ENCODE results near the gene SPRR2B. TPM values are rescaled to one million over a fixed set of nuclear protein-coding genes. Genes with fewer than 3 reads are reported as not detected.

SPRR2B gene
- total and polyA plus RNA-seq, 9 of the 15 experiments (the other 6 are each of a cell fraction or from before 2014, with no cell fraction given): not detected

- H3K9me3 ChIP-seq (replicated peaks; ENCODE audit: control insufficient read depth, insufficient read depth, low read depth, low read length): no peaks in the 10 kb centered on the region
- POLR2A ChIA-PET: no interaction called here
- intact Hi-C loops (cut with micrococcal nuclease): no loop called here
- no peak overlapping the region for H3K4me3 ChIP-seq
- TF ChIP-seq CEBPZ (IDR thresholded peaks at IDR 0.05; ENCODE audit: borderline replicate concordance, low read depth, low read length) (no peak), KLF10 (CRISPR knock-in tag; IDR thresholded peaks at IDR 0.05) (no peak), E2F3 (CRISPR knock-in tag; IDR thresholded peaks at IDR 0.05) (no peak), ZNF780A (CRISPR knock-in tag; IDR thresholded peaks at IDR 0.05) (no peak), ZNF134 (CRISPR knock-in tag; conservative IDR thresholded peaks at IDR 0.05) (no peak), PHF21A (IDR thresholded peaks at IDR 0.05; ENCODE audit: borderline replicate concordance, low read depth) (no peak), ZNF395 (CRISPR knock-in tag; IDR thresholded peaks at IDR 0.05) (no peak), BRD9 (IDR thresholded peaks at IDR 0.05; ENCODE audit: low read depth, partially characterized antibody) (no peak), NEUROD1 (IDR thresholded peaks at IDR 0.05; ENCODE audit: borderline replicate concordance, low read depth, low read length, partially characterized antibody) (no peak), CHAMP1 (IDR thresholded peaks at IDR 0.05) (no peak), BACH1 (tag; IDR thresholded peaks at IDR 0.05) (no peak), MED1 (CRISPR knock-in tag; IDR thresholded peaks at IDR 0.05; ENCODE audit: borderline replicate concordance) (no peak), ZNF785 (CRISPR knock-in tag; IDR thresholded peaks at IDR 0.05) (no peak), ZNF311 (CRISPR knock-in tag; IDR thresholded peaks at IDR 0.05) (no peak)
- BruUV-seq (replicated peaks): no TSS peak
- no peak overlapping the region for H3K9ac ChIP-seq (ENCODE audit: insufficient read depth in 1 of 2, low read depth in 2 of 2, low read length in 2 of 2)
- CTCF ChIA-PET (ENCODE audit: low intra/inter-chr PET ratio): no interaction called here
- in situ Hi-C loops (cut with MboI): no loop called here
- FAIRE-seq (no peak), ATAC-seq (no peak), DNase-seq (ENCODE audit: extremely low read depth in 1 of 4, low spot score in 3 of 4) (no peak)
- no peaks in the 10 kb centered on the region for H3K4me1 ChIP-seq (replicated peaks in 1 of 2; ENCODE audit: control insufficient read depth in 2 of 2, insufficient read depth in 2 of 2, low read length in 2 of 2)
- no peaks in the 10 kb centered on the region for H4K20me1 ChIP-seq (replicated peaks; ENCODE audit: control insufficient read depth, insufficient read depth, low read length)
- H3K27ac ChIP-seq (ENCODE audit: extremely low read depth, low read depth, low read length): no peak overlapping the region
- no peak overlapping the region for H2AFZ ChIP-seq (ENCODE audit: low read depth, low read length)
- H3K9me1 ChIP-seq (ENCODE audit: control insufficient read depth, insufficient read depth, low read length): no peaks in the 10 kb centered on the region
- WGBS (ENCODE audit: insufficient coverage, low coverage, missing lambda C conversion rate): 0% methylated on average over 1 of the region's 1 CpG
- H3K79me2 ChIP-seq (ENCODE audit: control insufficient read depth, insufficient read depth, low read length): no peaks in the 10 kb centered on the region
- no peaks in the 10 kb centered on the region for H3K36me3 ChIP-seq (ENCODE audit: control insufficient read depth, insufficient read depth, low read length)
- H3K4me2 ChIP-seq (ENCODE audit: insufficient read depth, low read length): no peak overlapping the region
- no peaks in the 10 kb centered on the region for H3K27me3 ChIP-seq (ENCODE audit: control insufficient read depth in 2 of 2, insufficient read depth in 2 of 2, low read length in 2 of 2)
Observed at GRCh38 chr1:153028766-153029165, 42.6 kb downstream of the SPRR2B start.
